ENCODE results near the gene PLCD3.

The PLCD3 gene

DNA sequence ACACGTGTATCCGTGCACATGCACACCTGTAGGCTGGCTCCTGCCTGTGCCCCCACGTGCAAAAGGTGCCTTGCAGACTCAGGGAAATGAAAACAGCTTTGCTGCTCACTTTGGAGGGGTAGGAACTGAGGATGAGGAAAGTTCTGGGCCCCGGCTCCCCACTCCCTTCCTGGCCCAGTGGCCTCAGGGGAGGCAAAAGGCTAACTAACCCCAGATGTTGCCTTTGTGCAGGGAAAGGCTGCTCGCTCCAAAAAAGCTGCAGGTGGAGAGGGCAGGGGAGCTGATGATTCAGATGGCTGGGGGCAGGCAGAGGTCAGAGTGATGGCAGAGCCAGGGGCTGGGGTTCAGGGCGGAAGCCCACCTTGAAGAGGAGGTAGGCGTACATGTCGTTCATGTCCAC lies 12.4 kb downstream of the PLCD3 start:
- in situ Hi-C loops (cut with HindIII; ENCODE audit: low sequenced_read_pairs) = no loop called here

DNA sequence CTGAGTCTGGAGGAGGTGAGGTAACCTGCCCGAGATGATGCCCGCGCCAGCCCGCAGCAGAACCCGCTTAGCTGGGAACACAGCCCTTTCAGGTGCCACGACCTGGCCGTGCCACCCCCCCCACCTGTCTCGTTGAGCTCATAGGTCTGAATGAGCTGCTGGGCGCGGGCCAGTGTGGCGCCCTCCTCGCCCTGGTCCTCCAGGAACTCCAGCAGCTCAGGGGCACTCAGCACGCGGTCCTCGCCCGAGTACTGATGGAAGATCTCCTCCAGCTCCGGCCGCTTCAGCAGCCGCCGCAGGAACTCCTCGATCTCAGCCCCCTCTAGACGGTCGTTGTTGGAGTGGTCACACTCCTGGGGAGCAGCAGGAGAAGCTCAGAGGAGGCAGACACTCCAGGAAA lies 13.6 kb downstream of the PLCD3 start:
- in situ Hi-C loops (cut with HindIII; ENCODE audit: low sequenced_read_pairs) = no loop called here

DNA sequence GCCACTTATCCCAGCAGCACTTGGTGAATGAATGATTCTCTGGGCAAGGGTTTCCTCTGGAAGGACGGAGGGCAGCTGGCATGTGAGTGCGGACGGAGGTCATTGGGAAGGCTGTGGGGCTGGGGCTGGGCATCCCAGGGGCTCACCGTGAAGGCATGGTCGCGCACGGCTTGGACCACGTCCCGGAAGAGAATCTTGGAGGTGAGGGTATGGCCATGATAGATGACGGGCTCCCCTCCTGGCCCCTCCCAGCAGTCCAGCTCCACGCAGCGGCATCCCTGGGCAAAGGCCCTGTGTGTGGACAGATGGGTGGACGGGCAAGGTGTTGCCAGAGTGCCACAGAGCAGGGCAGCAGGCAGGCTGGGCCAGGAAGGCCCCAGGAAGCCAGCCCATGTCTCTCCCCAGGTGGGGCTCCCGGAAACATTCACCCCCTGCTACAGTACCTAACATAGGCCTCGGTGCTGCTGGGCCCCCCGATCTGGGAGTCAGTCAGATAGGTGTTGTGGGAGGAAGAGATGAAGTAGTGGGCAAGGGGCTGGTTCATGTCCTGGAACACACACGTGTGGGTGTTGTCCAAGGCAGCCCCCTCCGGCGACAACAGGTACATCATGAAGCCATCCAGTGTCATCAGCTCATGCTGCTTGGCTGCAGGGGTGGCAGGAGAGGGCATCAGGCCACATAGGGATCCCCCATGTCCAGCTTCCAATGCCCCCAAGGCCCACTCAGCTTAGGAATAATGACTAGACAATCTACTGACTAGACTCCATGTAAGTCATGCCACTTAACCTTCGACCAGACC lies 14.3 kb downstream of the PLCD3 start:
- in situ Hi-C loops (cut with HindIII; ENCODE audit: low sequenced_read_pairs) = no loop called here

DNA sequence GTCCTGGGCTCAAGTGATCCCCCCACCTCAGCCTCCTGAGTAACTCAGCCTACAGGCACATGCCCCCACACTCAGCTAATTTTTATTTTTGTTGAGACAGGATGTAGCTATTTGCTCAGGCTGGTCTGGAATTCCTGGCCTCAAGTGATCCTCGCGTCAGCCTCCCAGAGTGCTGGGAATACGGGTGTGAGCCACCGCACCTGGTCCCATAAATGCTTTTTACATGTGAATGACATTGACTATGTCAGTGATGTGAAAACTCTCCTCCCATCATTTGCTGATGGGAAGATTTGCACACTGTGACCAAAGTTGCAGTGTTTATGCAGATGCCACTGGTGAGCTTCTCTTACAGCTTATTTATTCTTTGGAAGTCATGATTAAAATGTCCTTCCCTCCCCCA lies 15.0 kb downstream of the PLCD3 start:
- in situ Hi-C loops (cut with HindIII; ENCODE audit: low sequenced_read_pairs) = no loop called here

DNA sequence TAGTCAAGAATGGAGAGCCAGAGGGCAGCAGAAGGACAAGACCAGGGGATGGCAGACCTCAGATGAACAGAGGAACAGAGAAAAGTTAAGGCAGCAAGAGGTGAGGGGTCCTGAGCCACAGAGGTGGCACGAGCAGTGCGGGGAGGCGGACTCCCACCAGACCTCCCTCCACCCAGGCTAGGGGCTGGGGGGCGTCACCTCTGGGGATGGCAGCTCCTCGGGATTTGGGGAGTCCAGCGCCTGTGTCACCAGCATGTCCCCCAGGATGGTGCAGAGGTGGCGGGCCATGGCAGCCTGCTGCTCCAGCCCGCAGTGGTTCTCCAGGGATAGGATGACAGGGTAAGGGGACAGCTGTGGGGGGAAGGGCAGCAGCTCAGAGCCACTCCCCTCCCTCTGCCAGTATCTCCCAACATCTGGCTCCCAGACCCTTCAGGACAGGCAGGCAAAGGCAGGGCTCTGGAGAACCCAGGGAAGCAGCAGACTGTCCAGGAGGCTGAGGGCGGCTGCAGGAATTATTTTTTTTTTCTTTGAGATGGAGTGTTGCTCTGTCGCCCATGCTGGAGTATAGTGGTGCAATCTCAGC lies 15.8 kb downstream of the PLCD3 start:
- in situ Hi-C loops (cut with HindIII; ENCODE audit: low sequenced_read_pairs) = no loop called here

DNA sequence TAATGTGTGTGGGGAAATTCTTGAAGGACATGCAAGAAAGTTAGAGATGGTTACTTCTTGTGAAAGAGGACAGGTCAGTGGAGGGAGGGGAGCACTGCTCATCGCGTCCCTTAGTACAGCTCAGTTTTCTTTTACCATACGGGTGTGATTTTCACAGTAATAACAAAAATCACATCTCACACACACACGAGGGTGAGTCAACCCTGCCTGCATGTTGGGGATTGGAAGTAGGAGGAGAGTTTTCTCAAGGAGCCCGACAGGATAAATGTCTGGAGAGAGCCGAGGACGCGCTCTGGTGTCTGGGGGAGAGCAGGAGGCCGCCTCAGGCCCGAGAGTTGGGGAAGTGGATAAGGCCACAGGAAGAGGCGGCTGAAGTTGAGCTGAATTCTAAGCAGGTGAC lies 16.4 kb downstream of the PLCD3 start:
- in situ Hi-C loops (cut with HindIII; ENCODE audit: low sequenced_read_pairs) = no loop called here

DNA sequence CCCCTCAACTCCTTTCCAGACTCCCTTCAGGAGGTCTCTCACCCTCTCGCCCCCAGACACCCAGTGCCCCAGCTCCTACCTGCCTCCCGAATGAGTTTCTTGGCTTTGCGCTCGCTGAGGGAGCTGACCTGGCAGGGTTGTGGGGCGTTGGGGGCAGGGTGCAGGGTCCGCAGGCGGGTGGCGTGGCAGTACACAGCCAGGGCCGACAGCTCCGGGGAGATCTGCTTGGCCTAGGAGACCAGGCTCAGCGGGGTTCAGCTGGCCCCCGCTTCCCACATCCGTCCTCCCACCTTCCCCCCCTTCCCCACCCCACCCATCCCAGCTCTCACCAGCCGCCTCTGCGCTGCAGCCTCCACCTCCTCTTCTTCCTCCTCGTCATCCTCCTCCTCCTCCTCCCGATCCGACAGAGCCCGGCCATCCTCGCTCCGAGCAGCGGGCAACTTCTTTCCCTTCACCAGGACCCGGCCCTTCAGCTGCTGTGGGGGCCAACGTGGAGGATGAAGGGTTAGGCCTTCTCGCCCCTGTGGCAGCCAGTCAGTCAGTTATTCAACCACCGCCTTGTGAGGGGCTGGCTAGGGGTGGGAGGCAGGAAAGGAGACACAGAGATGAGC lies 17.2 kb downstream of the PLCD3 start:
- in situ Hi-C loops (cut with HindIII; ENCODE audit: low sequenced_read_pairs) = no loop called here

DNA sequence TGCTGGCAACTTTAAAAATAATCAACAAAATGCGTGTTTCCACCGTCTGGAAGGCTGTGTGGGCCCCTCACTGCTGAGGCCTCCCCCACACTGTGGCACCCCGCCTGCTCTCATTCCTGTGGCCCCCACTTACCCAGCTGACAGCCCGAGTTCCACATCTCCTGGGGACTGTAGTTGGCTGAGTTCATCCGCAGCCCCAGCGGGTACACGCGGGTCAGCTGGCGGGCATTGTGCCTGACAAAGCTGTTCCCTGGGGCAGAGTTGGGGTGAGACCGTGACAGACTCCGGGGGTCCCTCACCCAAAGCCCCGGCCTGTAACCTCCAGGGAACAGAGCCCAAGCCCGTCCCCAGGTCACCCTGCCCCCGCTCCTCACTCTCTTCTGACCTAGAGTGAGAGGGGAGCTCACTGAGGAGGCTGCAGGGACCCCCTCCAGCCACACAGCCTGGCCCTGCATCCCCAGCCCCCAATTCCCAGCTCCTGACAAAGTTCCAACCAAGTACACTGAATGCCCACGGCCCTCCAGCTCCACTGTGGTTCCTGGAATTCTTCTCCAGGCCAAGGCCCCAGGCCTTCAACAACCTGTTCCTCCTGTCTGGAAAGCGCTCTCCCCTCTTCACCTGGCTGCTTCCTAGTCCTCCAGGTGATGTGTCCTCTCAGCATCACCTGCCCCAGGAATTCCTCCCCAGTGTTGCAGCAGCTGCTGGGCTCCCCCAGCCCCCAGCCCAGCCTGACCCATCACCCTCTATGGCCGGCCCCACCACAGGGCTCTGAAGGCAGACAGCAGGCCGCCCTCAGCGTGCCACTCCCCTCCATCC lies 18.0 kb downstream of the PLCD3 start:
- in situ Hi-C loops (cut with HindIII; ENCODE audit: low sequenced_read_pairs) = no loop called here

- in situ Hi-C loops (cut with HindIII; ENCODE audit: low sequenced_read_pairs) = no loop called here
Measured at GRCh38 chr17:45113424-45113754, 18.9 kb downstream of the PLCD3 start.

- in situ Hi-C loops (cut with HindIII; ENCODE audit: low sequenced_read_pairs) = no loop called here
Measured at GRCh38 chr17:45112559-45113423, 19.5 kb downstream of the PLCD3 start.

GRCh38 chr17:45111850-45112249 lies 20.5 kb downstream of the PLCD3 start:
- in situ Hi-C loops (cut with HindIII; ENCODE audit: low sequenced_read_pairs) = no loop called here

DNA sequence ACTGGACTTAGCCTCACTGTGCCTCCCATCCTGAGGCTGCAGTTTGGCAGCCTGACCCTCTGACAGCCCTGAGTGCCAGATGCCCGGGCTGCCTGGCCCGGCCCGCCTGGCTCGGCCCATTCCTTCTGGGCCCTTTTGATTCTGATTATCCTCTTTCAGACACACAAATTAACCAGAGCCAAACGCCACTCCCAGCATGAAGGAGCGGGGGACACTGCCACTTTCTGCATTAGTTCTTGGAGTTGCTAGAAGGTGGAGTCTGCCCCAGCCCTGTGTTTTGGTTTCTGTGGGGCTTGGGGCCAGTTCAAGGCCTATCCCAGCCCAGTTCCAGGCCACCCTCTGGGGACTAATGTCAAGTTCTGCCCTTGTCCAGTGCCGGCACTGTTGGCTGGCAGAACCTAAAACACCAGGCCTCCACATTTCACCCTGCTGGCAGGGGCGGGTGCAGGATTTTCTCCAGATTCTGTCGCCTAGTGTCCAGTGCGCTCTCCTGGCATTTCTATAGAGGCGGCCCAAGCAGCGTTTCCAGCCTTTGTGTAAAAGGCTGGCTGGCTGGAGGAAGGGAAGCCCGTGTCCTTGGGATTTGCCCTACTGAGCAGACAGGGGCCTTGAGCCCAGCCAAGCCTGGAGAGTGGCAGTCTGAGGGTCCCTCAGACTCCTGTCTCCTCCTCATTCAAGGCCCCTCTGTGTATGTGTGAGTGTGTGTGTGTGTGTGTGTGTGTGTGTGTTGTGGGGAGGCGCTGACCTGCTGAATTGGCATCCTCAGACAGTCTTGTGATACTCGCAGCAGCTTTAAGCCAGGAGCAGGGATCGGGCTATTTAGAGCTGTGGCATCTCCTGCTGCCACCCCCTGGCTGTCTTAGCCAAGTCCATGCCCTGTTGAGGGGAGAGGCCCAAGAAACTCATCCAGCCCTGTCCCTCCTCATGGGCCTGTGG lies 21.4 kb downstream of the PLCD3 start:
- in situ Hi-C loops (cut with HindIII; ENCODE audit: low sequenced_read_pairs) = no loop called here

DNA sequence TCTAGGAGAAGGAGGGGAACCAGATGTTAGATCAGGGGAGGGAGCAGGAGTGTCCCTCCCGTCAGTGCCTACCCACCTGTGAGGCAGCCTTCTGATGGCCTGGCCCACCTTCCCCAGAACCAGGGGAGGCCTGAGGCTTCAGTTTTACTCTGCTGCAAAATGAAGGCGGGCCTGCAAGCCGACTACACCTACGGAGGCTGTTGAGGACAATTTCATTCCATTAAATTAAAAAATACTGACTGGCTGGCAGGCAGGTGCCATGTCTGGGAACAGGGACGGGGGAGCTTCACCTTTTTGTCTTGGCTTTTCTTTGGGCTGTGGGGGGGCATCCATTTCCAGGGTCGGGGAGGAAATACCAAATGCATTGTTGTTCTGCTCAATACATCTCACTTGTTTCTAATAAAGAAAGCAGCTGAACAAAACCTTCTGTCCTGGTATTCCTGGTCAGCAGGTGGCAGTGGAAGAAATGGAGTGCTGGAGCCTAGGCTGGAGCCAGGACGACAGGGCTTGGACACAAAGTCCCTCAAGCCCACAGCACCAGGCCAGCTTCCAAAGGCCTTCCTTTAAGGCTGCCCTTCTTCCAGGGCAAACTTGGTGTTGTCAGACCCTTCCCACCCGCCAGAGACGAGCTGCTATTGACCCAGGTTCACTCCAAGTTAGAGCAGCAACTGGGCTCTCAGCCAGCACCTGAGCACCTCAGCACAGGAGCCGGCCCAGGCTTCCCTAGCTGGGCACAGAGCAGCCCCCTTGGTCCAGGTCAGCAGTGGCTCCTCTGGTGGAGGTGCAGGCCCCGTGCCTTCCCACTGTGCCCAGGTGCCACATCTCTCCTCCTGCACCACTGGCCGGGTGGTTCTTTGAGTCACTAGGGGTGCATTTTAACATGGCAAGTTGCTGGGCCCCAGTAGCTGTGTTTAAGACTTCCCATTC lies 23.5 kb downstream of the PLCD3 start:
- in situ Hi-C loops (cut with HindIII; ENCODE audit: low sequenced_read_pairs) = no loop called here

DNA sequence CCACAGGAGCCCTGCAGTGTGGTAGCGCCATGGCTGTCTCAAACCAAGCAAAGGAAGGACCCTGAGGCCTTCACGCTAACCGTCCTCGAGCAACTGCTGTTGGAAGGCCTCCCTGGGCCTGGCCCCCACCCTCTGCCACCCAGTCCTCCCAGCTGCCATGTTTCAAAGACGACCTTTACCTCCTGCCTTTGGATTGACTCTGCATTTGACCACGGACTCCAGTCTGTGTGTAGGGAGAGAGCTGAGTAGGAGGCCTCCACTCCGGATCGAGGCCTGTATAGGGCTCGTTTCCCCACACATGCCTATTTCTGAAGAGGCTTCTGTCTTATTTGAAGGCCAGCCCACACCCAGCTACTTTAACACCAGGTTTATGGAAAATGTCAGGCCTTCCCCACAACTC lies 24.3 kb downstream of the PLCD3 start:
- in situ Hi-C loops (cut with HindIII; ENCODE audit: low sequenced_read_pairs) = no loop called here

- in situ Hi-C loops (cut with HindIII; ENCODE audit: low sequenced_read_pairs) = no loop called here
Measured at GRCh38 chr17:45107293-45108010, 24.9 kb downstream of the PLCD3 start.

GRCh38 chr17:45106582-45106981 lies 25.7 kb downstream of the PLCD3 start:
- in situ Hi-C loops (cut with HindIII; ENCODE audit: low sequenced_read_pairs) = no loop called here

DNA sequence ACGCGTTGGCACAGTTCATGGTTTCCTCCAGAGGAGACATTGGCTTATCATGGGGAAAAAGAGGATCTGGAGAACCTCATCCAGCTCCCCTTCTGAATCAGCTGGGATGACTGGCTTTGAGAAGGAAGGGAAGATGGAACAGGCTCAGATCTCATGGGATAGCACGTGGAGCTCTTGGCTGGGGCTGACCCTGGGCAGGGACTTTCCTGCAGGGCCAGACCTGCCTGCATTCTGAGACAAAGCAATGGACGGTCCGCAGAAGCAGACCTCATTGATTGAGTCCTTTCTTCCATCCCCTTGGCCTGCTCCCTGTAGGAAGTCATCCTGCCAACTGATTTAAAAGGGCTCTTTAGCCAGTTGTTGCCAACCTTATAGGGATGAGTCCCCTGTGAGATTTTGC lies 26.2 kb downstream of the PLCD3 start:
- in situ Hi-C loops (cut with HindIII; ENCODE audit: low sequenced_read_pairs) = no loop called here

Measured in endothelial cell of hepatic sinusoid (primary cell).